ENCODE data around the gene HBS1L. TPM values are rescaled to one million over a fixed set of nuclear protein-coding genes. Genes with fewer than 3 reads are reported as not detected.

HBS1L gene
- total RNA-seq (62.7 TPM), polyA plus RNA-seq (ENCODE audit: insufficient read depth in 1 of 8, insufficient read length in 8 of 8, low replicate concordance in 1 of 8) (10 to 100 TPM; 38.0 to 52.2 (median 43.1) TPM)
- long read RNA-seq, donor 1, full-length matches to known transcripts, result 5 of 5 reads
- long read RNA-seq, donor 1, partial matches to known transcripts, result 0 of 5 reads
- long read RNA-seq, donor 1, other reads (novel, unspliced or antisense), result 0 of 5 reads
- long read RNA-seq, donor 2, result 0 reads
- long read RNA-seq, donor 3, full-length matches to known transcripts, result 3 of 3 reads
- long read RNA-seq, donor 3, partial matches to known transcripts, result 0 of 3 reads
- long read RNA-seq, donor 3, other reads (novel, unspliced or antisense), result 0 of 3 reads
- long read RNA-seq, donor 4, full-length matches to known transcripts, result 5 of 5 reads
- long read RNA-seq, donor 4, partial matches to known transcripts, result 0 of 5 reads
- long read RNA-seq, donor 4, other reads (novel, unspliced or antisense), result 0 of 5 reads
- long read RNA-seq, donor 5, full-length matches to known transcripts, result 9 of 28 reads
- long read RNA-seq, donor 5, partial matches to known transcripts, result 19 of 28 reads
- long read RNA-seq, donor 5, other reads (novel, unspliced or antisense), result 0 of 28 reads
- long read RNA-seq, donor 6, full-length matches to known transcripts, result 15 of 25 reads
- long read RNA-seq, donor 6, partial matches to known transcripts, result 5 of 25 reads
- long read RNA-seq, donor 6, other reads (novel, unspliced or antisense), result 5 of 25 reads
- long read RNA-seq, donor 7, full-length matches to known transcripts, result 12 of 20 reads
- long read RNA-seq, donor 7, partial matches to known transcripts, result 8 of 20 reads
- long read RNA-seq, donor 7, other reads (novel, unspliced or antisense), result 0 of 20 reads
- long read RNA-seq, donor 8, full-length matches to known transcripts, result 7 of 7 reads
- long read RNA-seq, donor 8, partial matches to known transcripts, result 0 of 7 reads
- long read RNA-seq, donor 8, other reads (novel, unspliced or antisense), result 0 of 7 reads
- long read RNA-seq, donor 9, full-length matches to known transcripts, result 2 of 8 reads
- long read RNA-seq, donor 9, partial matches to known transcripts, result 6 of 8 reads
- long read RNA-seq, donor 9, other reads (novel, unspliced or antisense), result 0 of 8 reads
- long read RNA-seq, donor 10, full-length matches to known transcripts, result 7 of 7 reads
- long read RNA-seq, donor 10, partial matches to known transcripts, result 0 of 7 reads
- long read RNA-seq, donor 10, other reads (novel, unspliced or antisense), result 0 of 7 reads
- long read RNA-seq, donor 11, full-length matches to known transcripts, result 8 of 28 reads
- long read RNA-seq, donor 11, partial matches to known transcripts, result 20 of 28 reads
- long read RNA-seq, donor 11, other reads (novel, unspliced or antisense), result 0 of 28 reads

- DNase-seq, result peak; percentile 99
- Histone ChIP-seq H3K36me3 (ENCODE audit: control insufficient read depth, insufficient read depth, low read length) (peaks cover under 1% of the 10 kb centered on the region), H3K9me3 (replicated peaks; ENCODE audit: control insufficient read depth, low read depth, low read length) (no peaks in the 10 kb centered on the region), H3K27ac (ENCODE audit: low read length) (peak within 1 kb of the TSS; percentile 91), H3K4me3 (ENCODE audit: low read length) (peak within 1 kb of the TSS; percentile 94), H3K27me3 (ENCODE audit: control insufficient read depth, insufficient read depth, low read length) (no peaks in the 10 kb centered on the region), H3K4me1 (ENCODE audit: control insufficient read depth, insufficient read depth, low read length) (peaks cover 4% of the 10 kb centered on the region)
- 5% methylated on average over 33 of the region's 53 CpGs for WGBS (ENCODE audit: insufficient coverage)
Observed at GRCh38 chr6:135054569-135055498, at the start of gene HBS1L. Gene HBS1L (minus strand): TSS chr6:135054822. CDS start chr6:135054691, 131 bp downstream.

GRCh38 chr6:135104199-135104598, 49.6 kb upstream of the HBS1L start:
- Histone ChIP-seq H3K9me3 (replicated peaks; ENCODE audit: control insufficient read depth, low read depth, low read length) (no peaks in the 10 kb centered on the region), H3K27ac (ENCODE audit: low read length) (no peak overlapping the region), H3K27me3 (ENCODE audit: control insufficient read depth, insufficient read depth, low read length) (no peaks in the 10 kb centered on the region), H3K4me1 (ENCODE audit: control insufficient read depth, insufficient read depth, low read length) (no peaks in the 10 kb centered on the region), H3K4me3 (ENCODE audit: low read length) (no peak overlapping the region), H3K36me3 (ENCODE audit: control insufficient read depth, insufficient read depth, low read length) (no peaks in the 10 kb centered on the region)
- 91% methylated on average over 4 of the region's 4 CpGs for WGBS (ENCODE audit: insufficient coverage)
- no peak for DNase-seq

GRCh38 chr6:135102191-135102590, 47.6 kb upstream of the HBS1L start:
- no peaks in the 10 kb centered on the region for H3K27me3 ChIP-seq (ENCODE audit: control insufficient read depth, insufficient read depth, low read length)
- H3K4me1 ChIP-seq (ENCODE audit: control insufficient read depth, insufficient read depth, low read length), result no peaks in the 10 kb centered on the region
- H3K9me3 ChIP-seq (replicated peaks; ENCODE audit: control insufficient read depth, low read depth, low read length), result no peaks in the 10 kb centered on the region
- H3K4me3 ChIP-seq (ENCODE audit: low read length), result no peak overlapping the region
- no peak overlapping the region for H3K27ac ChIP-seq (ENCODE audit: low read length)
- no peaks in the 10 kb centered on the region for H3K36me3 ChIP-seq (ENCODE audit: control insufficient read depth, insufficient read depth, low read length)
- DNase-seq, result no peak

- no CpG with 5 or more reads among the region's 5 CpGs for WGBS (ENCODE audit: insufficient coverage)
- H3K36me3 ChIP-seq (ENCODE audit: control insufficient read depth, insufficient read depth, low read length), result no peaks in the 10 kb centered on the region
- no peaks in the 10 kb centered on the region for H3K9me3 ChIP-seq (replicated peaks; ENCODE audit: control insufficient read depth, low read depth, low read length)
- no peak for DNase-seq
- H3K27ac ChIP-seq (ENCODE audit: low read length), result no peak overlapping the region
- H3K4me1 ChIP-seq (ENCODE audit: control insufficient read depth, insufficient read depth, low read length), result no peaks in the 10 kb centered on the region
- H3K4me3 ChIP-seq (ENCODE audit: low read length), result no peak overlapping the region
- no peaks in the 10 kb centered on the region for H3K27me3 ChIP-seq (ENCODE audit: control insufficient read depth, insufficient read depth, low read length)
Observed at GRCh38 chr6:135097172-135097571, 42.5 kb upstream of the HBS1L start.

- no peak overlapping the region for H3K27ac ChIP-seq (ENCODE audit: low read length)
- H3K9me3 ChIP-seq (replicated peaks; ENCODE audit: control insufficient read depth, low read depth, low read length), result no peaks in the 10 kb centered on the region
- no CpG with 5 or more reads among the region's 3 CpGs for WGBS (ENCODE audit: insufficient coverage)
- H3K36me3 ChIP-seq (ENCODE audit: control insufficient read depth, insufficient read depth, low read length), result no peaks in the 10 kb centered on the region
- H3K27me3 ChIP-seq (ENCODE audit: control insufficient read depth, insufficient read depth, low read length), result no peaks in the 10 kb centered on the region
- no peaks in the 10 kb centered on the region for H3K4me1 ChIP-seq (ENCODE audit: control insufficient read depth, insufficient read depth, low read length)
- H3K4me3 ChIP-seq (ENCODE audit: low read length), result no peak overlapping the region
- no peak for DNase-seq
Observed at GRCh38 chr6:135096403-135097130, 41.9 kb upstream of the HBS1L start.

GRCh38 chr6:135095716-135096115, 41.1 kb upstream of the HBS1L start:
- WGBS (ENCODE audit: insufficient coverage), result no CpG with 5 or more reads among the region's 3 CpGs
- H3K36me3 ChIP-seq (ENCODE audit: control insufficient read depth, insufficient read depth, low read length), result no peaks in the 10 kb centered on the region

GRCh38 chr6:135094403-135094821, 39.8 kb upstream of the HBS1L start:
- no peak overlapping the region for H3K27ac ChIP-seq (ENCODE audit: low read length)
- no peaks in the 10 kb centered on the region for H3K36me3 ChIP-seq (ENCODE audit: control insufficient read depth, insufficient read depth, low read length)
- no peaks in the 10 kb centered on the region for H3K4me1 ChIP-seq (ENCODE audit: control insufficient read depth, insufficient read depth, low read length)
- WGBS (ENCODE audit: insufficient coverage), result no CpG with 5 or more reads among the region's 1 CpG
- DNase-seq, result no peak
- H3K4me3 ChIP-seq (ENCODE audit: low read length), result no peak overlapping the region
- H3K27me3 ChIP-seq (ENCODE audit: control insufficient read depth, insufficient read depth, low read length), result no peaks in the 10 kb centered on the region
- H3K9me3 ChIP-seq (replicated peaks; ENCODE audit: control insufficient read depth, low read depth, low read length), result no peaks in the 10 kb centered on the region

More at GRCh38 chr6:135095716-135096115, 41.1 kb upstream of the HBS1L start:
- no peak overlapping the region for H3K27ac ChIP-seq (ENCODE audit: low read length)
- H3K9me3 ChIP-seq (replicated peaks; ENCODE audit: control insufficient read depth, low read depth, low read length), result no peaks in the 10 kb centered on the region
- no peak for DNase-seq
- no peaks in the 10 kb centered on the region for H3K4me1 ChIP-seq (ENCODE audit: control insufficient read depth, insufficient read depth, low read length)
- no peak overlapping the region for H3K4me3 ChIP-seq (ENCODE audit: low read length)
- no peaks in the 10 kb centered on the region for H3K27me3 ChIP-seq (ENCODE audit: control insufficient read depth, insufficient read depth, low read length)

GRCh38 chr6:135093578-135093977, 39.0 kb upstream of the HBS1L start:
- Histone ChIP-seq H3K27ac (ENCODE audit: low read length) (no peak overlapping the region), H3K4me1 (ENCODE audit: control insufficient read depth, insufficient read depth, low read length) (no peaks in the 10 kb centered on the region), H3K36me3 (ENCODE audit: control insufficient read depth, insufficient read depth, low read length) (no peaks in the 10 kb centered on the region), H3K27me3 (ENCODE audit: control insufficient read depth, insufficient read depth, low read length) (no peaks in the 10 kb centered on the region), H3K9me3 (replicated peaks; ENCODE audit: control insufficient read depth, low read depth, low read length) (no peaks in the 10 kb centered on the region), H3K4me3 (ENCODE audit: low read length) (no peak overlapping the region)
- WGBS (ENCODE audit: insufficient coverage), result no CpG with 5 or more reads among the region's 5 CpGs
- DNase-seq, result no peak

All from muscle of leg (tissue), 16 donors.